ENCODE results near the gene SUMF1.

Gene SUMF1

DNA sequence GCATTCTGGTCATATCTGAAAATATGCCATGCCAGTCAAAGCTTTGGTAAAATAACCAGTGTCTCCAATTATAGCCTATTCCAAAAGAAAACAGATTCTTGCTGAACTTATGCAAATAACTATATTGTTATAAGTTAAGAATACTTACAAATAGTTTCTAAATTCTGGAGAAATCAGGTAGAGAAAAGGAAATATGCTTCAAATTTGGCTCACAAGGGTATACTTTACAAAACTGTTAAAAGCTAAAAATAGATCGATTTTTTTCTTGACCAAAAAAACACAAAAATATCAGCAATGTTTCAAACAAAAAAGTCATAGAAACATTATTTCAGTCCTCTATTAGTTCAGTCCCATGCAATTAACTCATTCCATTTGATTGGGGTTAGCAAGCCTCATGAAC lies 140.2 kb downstream of the SUMF1 start:
- no peak overlapping the region for H4K91ac ChIP-seq (ENCODE audit: low read depth, low read length)
- H2BK5ac ChIP-seq (ENCODE audit: low read depth, low read length, poor library complexity), result no peak overlapping the region
- H3K9ac ChIP-seq (ENCODE audit: low read length), result no peak overlapping the region
- no peak overlapping the region for H3K23ac ChIP-seq (ENCODE audit: low read length)
- no peak overlapping the region for H2AFZ ChIP-seq (ENCODE audit: insufficient read depth, low read length, poor library complexity)
- H3K27ac ChIP-seq (ENCODE audit: low read depth, low read length), result no peak overlapping the region
- H3K9me3 ChIP-seq (ENCODE audit: insufficient read depth, low read depth, low read length), result peaks cover 6% of the 10 kb centered on the region
- no CpG with 5 or more reads among the region's 1 CpG for WGBS (ENCODE audit: extremely low coverage, insufficient coverage, insufficient read length)
- H3K4me2 ChIP-seq (ENCODE audit: low read length), result no peak overlapping the region
- no peak overlapping the region for H2AK5ac ChIP-seq (ENCODE audit: low read length)
- H3K4me3 ChIP-seq (ENCODE audit: low read depth, low read length), result no peak overlapping the region
- H3K79me2 ChIP-seq (ENCODE audit: control insufficient read depth, insufficient read depth, low read length, poor library complexity), result no peaks in the 10 kb centered on the region
- no peaks in the 10 kb centered on the region for H3K27me3 ChIP-seq (ENCODE audit: insufficient read depth, low read length)
- no peak overlapping the region for H3K18ac ChIP-seq (ENCODE audit: low read length)
- no peak overlapping the region for H2BK12ac ChIP-seq (ENCODE audit: low read length)
- no peaks in the 10 kb centered on the region for H3K4me1 ChIP-seq (ENCODE audit: control insufficient read depth in 1 of 2, insufficient read depth in 2 of 2, low read length in 2 of 2)
- DNase-seq, result no peak
- H3K14ac ChIP-seq (ENCODE audit: low read length), result no peak overlapping the region
- H4K12ac ChIP-seq (ENCODE audit: low read depth, low read length), result no peak overlapping the region
- H4K8ac ChIP-seq (ENCODE audit: low read depth, low read length), result no peak overlapping the region
- H2BK120ac ChIP-seq (ENCODE audit: insufficient read depth, low read length, poor library complexity), result no peak overlapping the region
- no peaks in the 10 kb centered on the region for H3K79me1 ChIP-seq (ENCODE audit: low read length)
- no peaks in the 10 kb centered on the region for H3K36me3 ChIP-seq (ENCODE audit: control insufficient read depth in 1 of 2, insufficient read depth in 2 of 2, low read length in 2 of 2)
- no peak overlapping the region for H3K4ac ChIP-seq (ENCODE audit: low read depth, low read length)

- WGBS (ENCODE audit: extremely low coverage, insufficient coverage, insufficient read length), result no CpG with 5 or more reads among the region's 3 CpGs
- H3K4me1 ChIP-seq (ENCODE audit: control insufficient read depth in 1 of 2, insufficient read depth in 2 of 2, low read length in 2 of 2), result no peaks in the 10 kb centered on the region
- no peak overlapping the region for H2BK5ac ChIP-seq (ENCODE audit: low read depth, low read length, poor library complexity)
- H3K14ac ChIP-seq (ENCODE audit: low read length), result no peak overlapping the region
- H3K4ac ChIP-seq (ENCODE audit: low read depth, low read length), result no peak overlapping the region
- H2AK5ac ChIP-seq (ENCODE audit: low read length), result no peak overlapping the region
- no peaks in the 10 kb centered on the region for H3K79me1 ChIP-seq (ENCODE audit: low read length)
- H2BK12ac ChIP-seq (ENCODE audit: low read length), result no peak overlapping the region
- H3K9me3 ChIP-seq (ENCODE audit: insufficient read depth, low read depth, low read length), result no peaks in the 10 kb centered on the region
- no peak overlapping the region for H3K27ac ChIP-seq (ENCODE audit: low read depth, low read length)
- no peaks in the 10 kb centered on the region for H3K27me3 ChIP-seq (ENCODE audit: insufficient read depth, low read length)
- H3K36me3 ChIP-seq (ENCODE audit: control insufficient read depth in 1 of 2, insufficient read depth in 2 of 2, low read length in 2 of 2), result no peaks in the 10 kb centered on the region
- no peak overlapping the region for H2AFZ ChIP-seq (ENCODE audit: insufficient read depth, low read length, poor library complexity)
- no peak overlapping the region for H3K9ac ChIP-seq (ENCODE audit: low read length)
- DNase-seq, result no peak
- H3K18ac ChIP-seq (ENCODE audit: low read length), result no peak overlapping the region
- no peak overlapping the region for H3K4me3 ChIP-seq (ENCODE audit: low read depth, low read length)
- H2BK120ac ChIP-seq (ENCODE audit: insufficient read depth, low read length, poor library complexity), result no peak overlapping the region
- no peak overlapping the region for H4K91ac ChIP-seq (ENCODE audit: low read depth, low read length)
- H3K79me2 ChIP-seq (ENCODE audit: control insufficient read depth, insufficient read depth, low read length, poor library complexity), result no peaks in the 10 kb centered on the region
- no peak overlapping the region for H4K8ac ChIP-seq (ENCODE audit: low read depth, low read length)
- H3K23ac ChIP-seq (ENCODE audit: low read length), result no peak overlapping the region
- H3K4me2 ChIP-seq (ENCODE audit: low read length), result no peak overlapping the region
- no peak overlapping the region for H4K12ac ChIP-seq (ENCODE audit: low read depth, low read length)
Measured at GRCh38 chr3:4323246-4324027, 143.6 kb downstream of the SUMF1 start.

- no peak overlapping the region for H2AK5ac ChIP-seq (ENCODE audit: low read length)
- H3K4ac ChIP-seq (ENCODE audit: low read depth, low read length), result no peak overlapping the region
- no peak overlapping the region for H3K9ac ChIP-seq (ENCODE audit: low read length)
- no peak overlapping the region for H3K4me2 ChIP-seq (ENCODE audit: low read length)
- H2BK12ac ChIP-seq (ENCODE audit: low read length), result no peak overlapping the region
- no CpG with 5 or more reads among the region's 1 CpG for WGBS (ENCODE audit: extremely low coverage, insufficient coverage, insufficient read length)
- no peaks in the 10 kb centered on the region for H3K4me1 ChIP-seq (ENCODE audit: control insufficient read depth in 1 of 2, insufficient read depth in 2 of 2, low read length in 2 of 2)
- no peaks in the 10 kb centered on the region for H3K79me2 ChIP-seq (ENCODE audit: control insufficient read depth, insufficient read depth, low read length, poor library complexity)
- H3K23ac ChIP-seq (ENCODE audit: low read length), result no peak overlapping the region
- H4K12ac ChIP-seq (ENCODE audit: low read depth, low read length), result no peak overlapping the region
- no peak overlapping the region for H4K8ac ChIP-seq (ENCODE audit: low read depth, low read length)
- H3K27me3 ChIP-seq (ENCODE audit: insufficient read depth, low read length), result no peaks in the 10 kb centered on the region
- H3K18ac ChIP-seq (ENCODE audit: low read length), result no peak overlapping the region
- no peak overlapping the region for H2BK5ac ChIP-seq (ENCODE audit: low read depth, low read length, poor library complexity)
- H3K27ac ChIP-seq (ENCODE audit: low read depth, low read length), result no peak overlapping the region
- H3K14ac ChIP-seq (ENCODE audit: low read length), result no peak overlapping the region
- no peak overlapping the region for H2BK120ac ChIP-seq (ENCODE audit: insufficient read depth, low read length, poor library complexity)
- no peak overlapping the region for H4K91ac ChIP-seq (ENCODE audit: low read depth, low read length)
- no peaks in the 10 kb centered on the region for H3K9me3 ChIP-seq (ENCODE audit: insufficient read depth, low read depth, low read length)
- no peak overlapping the region for H2AFZ ChIP-seq (ENCODE audit: insufficient read depth, low read length, poor library complexity)
- no peaks in the 10 kb centered on the region for H3K79me1 ChIP-seq (ENCODE audit: low read length)
- H3K4me3 ChIP-seq (ENCODE audit: low read depth, low read length), result no peak overlapping the region
- peaks cover 0 to 1% of the 10 kb centered on the region in 2 experiments for H3K36me3 ChIP-seq (ENCODE audit: control insufficient read depth in 1 of 2, insufficient read depth in 2 of 2, low read length in 2 of 2)
- DNase-seq, result no peak
Measured at GRCh38 chr3:4322635-4323034, 144.4 kb downstream of the SUMF1 start.

DNA sequence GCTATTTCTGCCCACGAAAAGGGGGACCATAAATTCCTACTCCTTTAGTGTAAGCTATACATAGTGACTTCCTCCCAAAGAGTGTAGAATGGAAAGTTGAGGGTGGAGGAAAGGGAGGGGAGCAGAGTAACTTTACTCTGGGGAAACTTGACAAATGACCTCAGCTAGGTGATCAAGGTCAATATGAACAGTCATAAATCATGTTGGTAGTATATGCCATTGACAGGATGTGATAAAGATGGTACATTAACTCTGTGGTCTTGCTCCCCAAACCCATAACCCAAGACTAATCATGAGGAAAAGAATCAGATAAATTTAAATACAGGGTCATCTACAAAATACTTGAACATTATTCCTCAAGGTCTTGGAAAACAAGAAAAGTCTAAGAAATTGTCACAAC lies 145.3 kb downstream of the SUMF1 start:
- H4K91ac ChIP-seq (ENCODE audit: low read depth, low read length), result no peak overlapping the region
- no CpG with 5 or more reads among the region's 1 CpG for WGBS (ENCODE audit: extremely low coverage, insufficient coverage, insufficient read length)

More for the DNA sequence above, 145.3 kb downstream of the SUMF1 start:
- Histone ChIP-seq H3K27ac (ENCODE audit: low read depth, low read length) (no peak overlapping the region), H3K27me3 (ENCODE audit: insufficient read depth, low read length) (no peaks in the 10 kb centered on the region), H3K36me3 (ENCODE audit: control insufficient read depth in 1 of 2, insufficient read depth in 2 of 2, low read length in 2 of 2) (peaks cover 2 to 4% of the 10 kb centered on the region in 2 experiments), H3K14ac (ENCODE audit: low read length) (no peak overlapping the region), H3K79me1 (ENCODE audit: low read length) (no peaks in the 10 kb centered on the region), H2BK12ac (ENCODE audit: low read length) (no peak overlapping the region), H4K12ac (ENCODE audit: low read depth, low read length) (no peak overlapping the region), H3K79me2 (ENCODE audit: control insufficient read depth, insufficient read depth, low read length, poor library complexity) (no peaks in the 10 kb centered on the region), H2AFZ (ENCODE audit: insufficient read depth, low read length, poor library complexity) (no peak overlapping the region), H3K4me3 (ENCODE audit: low read depth, low read length) (no peak overlapping the region), H4K8ac (ENCODE audit: low read depth, low read length) (no peak overlapping the region), H2AK5ac (ENCODE audit: low read length) (no peak overlapping the region), H2BK120ac (ENCODE audit: insufficient read depth, low read length, poor library complexity) (no peak overlapping the region), H2BK5ac (ENCODE audit: low read depth, low read length, poor library complexity) (no peak overlapping the region), H3K4me1 (ENCODE audit: control insufficient read depth in 1 of 2, insufficient read depth in 2 of 2, low read length in 2 of 2) (no peaks in the 10 kb centered on the region), H3K23ac (ENCODE audit: low read length) (no peak overlapping the region), H3K9me3 (ENCODE audit: insufficient read depth, low read depth, low read length) (no peaks in the 10 kb centered on the region), H3K18ac (ENCODE audit: low read length) (no peak overlapping the region), H3K4me2 (ENCODE audit: low read length) (no peak overlapping the region), H3K9ac (ENCODE audit: low read length) (no peak overlapping the region), H3K4ac (ENCODE audit: low read depth, low read length) (no peak overlapping the region)
- no peak for DNase-seq

Measured in trophoblast cell (in vitro differentiated cells and primary cell).